CD4-positive, alpha-beta T cell treated with Interleukin-6 at 100 ng/mL for 8 hours (primary cell): Measurements from ENCODE around the gene EFNB1.

Experiments
- DNase-seq: peaks from one replicate; pipeline ENCODE4 v3.0.0-alpha.2; 2020; ENCODE audit warnings: mixed read lengths, low spot score

EFNB1 gene

DNA sequence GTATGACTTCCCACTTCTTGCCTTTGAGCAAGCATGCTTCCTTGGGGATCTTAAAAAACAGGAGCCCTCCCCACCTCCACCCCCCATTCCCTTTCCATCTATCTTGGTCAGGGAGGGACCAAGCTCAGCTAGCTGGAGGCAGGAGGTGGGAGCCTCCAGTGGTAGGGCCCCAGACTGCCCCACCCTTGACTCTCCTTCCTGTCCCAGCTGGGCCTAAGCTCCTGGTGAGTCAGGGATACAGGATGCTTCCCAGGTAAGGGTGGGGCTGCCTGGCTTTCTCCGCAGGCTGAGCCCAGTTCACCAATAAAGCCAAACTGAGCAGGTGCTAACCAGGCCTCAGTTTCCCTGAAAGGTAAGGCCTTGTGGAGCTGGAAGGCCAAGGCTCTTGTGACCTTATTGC, 15.2 kb downstream of the EFNB1 start:
- no peak for DNase-seq

DNA sequence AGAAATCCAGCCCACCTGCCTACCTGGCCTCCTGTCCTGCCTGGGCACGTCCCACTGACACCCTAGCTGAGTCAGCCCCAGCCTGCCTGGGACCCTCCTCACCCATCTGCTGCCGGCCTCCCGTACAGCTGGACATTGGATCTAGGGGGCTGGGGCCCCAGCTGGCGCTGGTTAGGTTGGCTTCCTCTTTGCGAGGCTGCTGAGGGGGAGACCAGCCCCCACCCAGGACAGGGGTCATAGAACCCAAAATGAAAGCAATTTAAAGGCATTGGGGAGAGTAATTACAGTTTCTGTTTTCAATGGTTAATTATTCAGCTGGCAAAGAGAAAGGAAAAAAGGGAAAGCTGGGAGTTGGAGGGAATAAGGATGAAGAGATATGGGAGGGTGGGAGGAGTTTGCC, 15.8 kb downstream of the EFNB1 start:
- DNase-seq: no peak

GRCh38 chrX:68846536-68846935, 17.7 kb downstream of the EFNB1 start:
- DNase-seq: no peak

DNA sequence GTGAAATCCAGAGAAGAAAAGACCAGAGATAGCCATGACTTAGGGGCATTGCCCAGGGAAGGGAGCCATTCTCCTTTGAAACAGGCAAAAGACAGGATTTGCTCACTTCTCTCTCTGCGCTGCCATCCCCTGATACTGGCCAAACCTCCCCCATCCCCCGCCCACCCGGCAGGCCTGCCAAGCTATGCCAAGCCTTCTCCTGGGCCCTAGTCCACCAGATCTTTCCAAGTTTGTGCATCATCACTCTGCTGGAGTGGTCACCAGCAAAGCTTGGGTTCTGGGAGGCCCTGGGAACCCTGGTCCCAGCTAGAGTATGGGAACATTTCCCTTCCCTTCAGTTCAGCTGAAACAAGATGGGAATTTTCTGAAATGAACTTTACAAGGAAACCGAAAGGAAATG, 18.4 kb downstream of the EFNB1 start:
- no peak for DNase-seq

GRCh38 chrX:68848189-68848940, 19.5 kb downstream of the EFNB1 start:
- no peak for DNase-seq

- DNase-seq: no peak
Observed at GRCh38 chrX:68851082-68851481, 22.3 kb downstream of the EFNB1 start.

GRCh38 chrX:68852046-68852445, 23.2 kb downstream of the EFNB1 start:
- no peak for DNase-seq

DNA sequence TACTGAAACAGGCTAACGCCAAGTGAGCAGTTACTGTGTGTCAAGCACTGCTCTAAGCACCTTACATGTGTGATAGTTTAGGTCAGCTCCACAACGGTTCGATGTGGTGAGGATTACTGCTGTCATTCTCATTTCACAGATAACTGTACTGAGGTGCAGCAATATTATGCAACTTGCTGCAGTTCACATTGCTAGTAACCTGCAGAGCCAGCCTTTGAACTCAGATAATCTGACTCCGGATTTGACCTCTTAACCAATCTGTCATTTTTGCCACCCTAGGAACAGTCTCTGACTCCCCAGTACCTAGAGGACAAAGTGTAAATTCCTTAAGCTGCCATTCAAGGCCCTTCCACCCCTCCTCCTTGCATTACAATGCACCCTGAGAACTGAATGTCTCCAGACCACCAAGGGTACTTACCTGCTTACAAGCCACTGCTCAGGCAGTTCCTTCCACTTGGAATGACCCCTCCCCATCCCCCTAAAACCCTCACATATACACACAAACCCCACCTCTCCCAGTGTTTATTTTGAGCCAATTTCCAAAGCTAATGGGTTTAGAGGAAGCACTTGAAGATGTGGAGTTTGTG, 24.9 kb downstream of the EFNB1 start:
- DNase-seq: no peak

GRCh38 chrX:68865300-68865699, 36.5 kb downstream of the EFNB1 start:
- DNase-seq: no peak

DNA sequence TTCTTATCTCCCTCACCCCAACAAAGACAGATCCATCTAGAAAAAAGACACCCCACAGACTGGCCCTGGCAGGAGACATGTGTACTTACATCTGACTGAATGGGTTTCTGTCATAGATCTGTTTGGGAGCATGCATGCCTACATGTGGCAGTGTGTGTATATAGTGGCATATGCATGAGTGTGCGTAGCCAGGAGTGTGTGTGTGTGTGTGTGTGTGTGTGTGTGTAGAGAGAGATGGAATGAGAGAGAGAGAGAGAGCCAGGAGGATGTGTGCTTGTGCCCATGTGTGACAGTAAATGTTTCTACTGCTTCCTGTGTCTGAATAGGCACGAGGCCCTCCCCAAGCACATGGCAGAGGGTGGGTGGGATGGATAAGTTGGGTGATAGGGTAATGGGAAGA, 37.1 kb downstream of the EFNB1 start:
- no peak for DNase-seq

DNA sequence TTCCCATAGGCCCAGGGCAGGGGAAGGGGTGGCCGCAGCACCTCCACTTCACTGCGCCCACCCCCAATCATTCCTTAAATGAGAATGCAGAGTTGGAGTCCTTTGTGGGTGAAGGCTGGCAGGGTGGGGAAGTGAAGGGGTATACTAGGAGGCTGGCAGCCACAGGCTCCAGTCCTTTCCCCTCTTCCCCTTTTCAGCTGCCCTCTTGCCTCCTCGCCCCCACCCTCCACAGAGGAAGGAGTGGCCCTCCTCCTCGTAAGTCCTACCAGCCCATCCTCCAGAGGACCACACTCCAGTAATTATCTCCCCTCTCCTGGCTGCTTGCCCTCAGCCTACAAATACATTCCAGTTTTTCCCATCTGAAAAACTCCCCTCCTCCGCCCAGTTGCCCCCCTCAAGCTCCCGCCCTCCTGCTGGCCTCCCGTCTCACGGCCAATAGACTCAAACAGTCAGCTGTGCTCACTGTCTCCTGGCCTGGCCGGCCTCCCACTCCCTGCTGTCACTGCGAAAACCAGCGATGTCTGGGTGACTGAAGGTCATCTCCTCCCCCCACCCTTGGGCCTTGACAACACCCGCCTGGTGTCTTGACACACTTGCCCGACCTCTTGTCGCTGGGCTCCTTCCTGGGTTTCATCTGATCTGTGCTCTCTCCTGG, 38.8 kb downstream of the EFNB1 start:
- no peak for DNase-seq

DNA sequence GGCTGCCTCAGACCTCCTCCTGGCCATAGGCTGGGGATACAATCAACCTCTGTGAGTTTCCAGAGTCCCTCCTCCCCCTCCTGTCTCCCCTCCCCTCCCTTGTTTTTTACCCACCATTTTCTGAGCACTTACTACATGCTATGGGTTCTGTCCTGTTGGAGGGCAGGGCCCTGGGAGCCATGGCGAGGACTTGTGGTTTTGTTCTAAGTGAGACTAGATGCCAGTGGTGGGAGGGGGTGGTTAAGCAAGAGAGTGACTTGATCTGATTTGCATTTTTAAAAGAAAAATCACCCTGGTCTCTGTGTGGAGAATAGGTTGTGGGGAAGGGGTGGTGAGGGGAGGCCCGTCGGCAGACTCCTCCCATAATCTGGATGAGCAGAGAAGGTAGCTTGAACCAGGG, 39.5 kb downstream of the EFNB1 start:
- DNase-seq: no peak

DNA sequence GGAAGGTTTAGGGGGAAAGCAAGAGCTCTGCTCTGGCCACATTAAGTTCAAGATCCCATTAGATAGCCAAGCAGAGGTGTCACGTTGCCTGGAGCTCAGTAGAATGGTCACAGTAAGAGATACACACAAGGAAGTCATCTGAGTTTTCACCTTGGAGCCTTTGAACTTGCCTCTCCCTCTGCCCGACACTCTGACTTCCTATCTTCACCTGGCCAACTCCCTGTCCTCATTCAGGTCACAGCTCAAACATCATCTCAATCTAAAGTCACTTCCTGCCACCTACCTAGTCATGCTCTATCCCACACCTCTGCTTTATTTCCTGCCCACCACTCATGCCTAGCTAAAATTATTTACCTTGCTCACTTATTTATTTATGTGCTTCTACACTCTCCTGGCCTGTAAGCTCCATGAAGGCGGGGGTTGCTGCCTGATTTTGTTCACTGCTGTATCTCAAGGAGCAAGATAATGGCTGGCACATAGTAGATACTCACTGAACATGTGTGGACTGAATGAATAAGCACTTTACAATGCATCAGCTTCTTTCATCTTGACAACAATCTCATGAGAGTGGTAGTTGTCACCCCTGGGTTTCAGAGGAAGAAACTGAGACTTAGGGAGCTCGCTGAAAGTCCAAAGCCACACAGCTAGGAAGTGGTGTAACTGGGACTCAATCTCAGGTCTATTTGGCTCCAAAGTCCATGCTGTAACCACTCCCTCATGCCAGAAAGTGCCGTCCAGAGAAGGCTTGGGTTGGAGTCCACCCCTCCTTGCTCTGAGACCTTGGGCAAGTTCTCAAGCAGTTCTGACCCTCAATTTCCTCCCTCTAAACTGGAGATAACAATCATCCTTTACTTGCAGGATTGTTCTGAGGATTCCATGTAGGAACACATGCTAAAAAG, 40.3 kb downstream of the EFNB1 start:
- no peak for DNase-seq

DNA sequence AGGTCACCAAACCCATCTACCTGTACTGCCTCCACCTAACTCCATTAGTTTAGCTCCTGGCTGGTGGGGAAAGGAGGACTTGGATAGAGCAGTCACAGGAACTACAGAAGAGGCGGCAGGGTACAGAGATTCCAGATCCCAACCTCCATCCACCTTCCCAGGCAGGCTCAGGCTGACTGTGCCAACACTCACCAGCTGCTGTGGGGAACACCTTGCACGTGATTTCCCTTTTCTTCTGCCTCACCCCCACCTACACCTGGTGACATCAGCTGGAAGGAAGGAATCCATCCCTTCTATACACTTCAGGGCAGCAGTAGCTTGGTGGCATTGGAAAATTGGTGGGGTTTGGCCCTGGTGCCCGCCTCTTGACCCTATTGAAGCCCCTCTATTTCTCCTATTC, 41.5 kb downstream of the EFNB1 start:
- DNase-seq: no peak

GRCh38 chrX:68872171-68872570, 43.4 kb downstream of the EFNB1 start:
- DNase-seq: no peak

DNA sequence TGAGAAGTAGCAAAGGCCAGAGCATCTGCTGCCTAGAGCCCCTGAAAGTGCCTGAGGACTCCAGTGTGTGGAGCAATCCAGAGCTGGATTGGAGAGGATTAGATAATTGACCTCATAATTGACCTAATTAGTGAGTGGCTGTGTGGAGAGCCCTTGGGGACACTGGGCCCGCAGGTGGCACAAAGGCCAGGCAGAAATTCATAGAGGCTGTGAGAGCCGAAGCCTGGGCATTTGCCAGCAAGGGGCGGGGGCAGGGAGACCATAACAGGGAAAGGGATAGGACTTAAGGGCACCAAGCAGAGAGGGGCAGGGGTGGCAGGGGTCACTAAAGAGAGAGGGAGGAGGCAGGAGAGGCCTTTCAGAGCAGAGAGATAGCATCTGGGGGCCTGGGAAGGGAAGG, 45.3 kb downstream of the EFNB1 start:
- no peak for DNase-seq

DNA sequence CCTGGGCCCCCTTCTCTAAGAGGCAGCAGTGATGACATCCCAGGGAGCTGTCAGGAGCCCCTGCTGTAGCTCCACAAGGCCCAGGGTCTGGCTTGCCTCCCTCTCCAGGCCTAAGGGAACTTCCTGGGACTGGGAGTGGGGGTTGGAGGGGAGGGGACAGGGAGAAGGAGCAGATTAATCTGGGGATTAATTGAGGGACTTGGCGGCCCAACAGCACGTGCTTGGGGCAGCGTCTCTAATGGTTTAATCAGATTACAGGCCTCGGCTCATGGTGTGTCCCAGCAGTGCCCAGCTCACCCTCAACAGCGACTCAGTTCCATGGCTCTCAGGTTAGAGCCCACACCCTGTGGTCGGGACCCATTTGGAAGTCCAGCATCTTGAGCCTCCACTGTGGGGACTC, 47.9 kb downstream of the EFNB1 start:
- no peak for DNase-seq

- DNase-seq: no peak
Observed at GRCh38 chrX:68877606-68878005, 48.8 kb downstream of the EFNB1 start.

- DNase-seq: no peak
Observed at GRCh38 chrX:68878977-68879645, 50.3 kb downstream of the EFNB1 start.

GRCh38 chrX:68880846-68881552, 52.2 kb downstream of the EFNB1 start:
- DNase-seq: no peak

GRCh38 chrX:68881911-68882310, 53.1 kb downstream of the EFNB1 start:
- DNase-seq: no peak
